Measurements from ENCODE around the gene PCDHGA1. TPM values are rescaled to one million over a fixed set of nuclear protein-coding genes. Genes with fewer than 3 reads are reported as not detected.

PCDHGA1 gene
- total RNA-seq, 2 donors from 2014 or later = 1.4 to 2.0 TPM

DNA sequence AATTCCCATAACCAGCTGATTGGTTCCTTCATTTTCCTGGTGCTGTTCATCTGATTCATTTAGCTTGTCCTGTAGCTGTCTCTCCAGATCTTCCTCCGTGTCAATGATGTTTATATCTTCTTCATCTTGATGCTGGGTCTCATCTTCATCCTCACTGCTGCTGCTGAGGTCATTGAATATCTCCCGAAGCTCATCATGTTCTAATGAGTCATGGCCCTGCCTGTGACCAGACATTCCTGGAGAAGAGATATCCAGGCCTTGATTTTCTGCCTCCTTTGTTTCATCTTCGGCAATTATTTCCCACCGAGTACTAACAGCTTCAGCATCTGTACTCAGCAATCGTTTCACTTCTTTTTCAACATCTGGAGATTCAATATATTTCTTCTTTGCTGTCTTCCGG lies 11.1 kb upstream of the PCDHGA1 start:
- Histone ChIP-seq H3K27ac (no peak overlapping the region), H3K9me3 (peaks cover 35 to 68% of the 10 kb centered on the region in 2 donors), H3K4me3 (no peak overlapping the region), H3K27me3 (no peaks in the 10 kb centered on the region), H3K4me1 (peaks cover 0 to 12% of the 10 kb centered on the region in 2 donors), H3K36me3 (peaks cover 42% of the 10 kb centered on the region)
- DNase-seq (ENCODE audit: low spot score) = no peak
- TF ChIP-seq, protein P1, sequence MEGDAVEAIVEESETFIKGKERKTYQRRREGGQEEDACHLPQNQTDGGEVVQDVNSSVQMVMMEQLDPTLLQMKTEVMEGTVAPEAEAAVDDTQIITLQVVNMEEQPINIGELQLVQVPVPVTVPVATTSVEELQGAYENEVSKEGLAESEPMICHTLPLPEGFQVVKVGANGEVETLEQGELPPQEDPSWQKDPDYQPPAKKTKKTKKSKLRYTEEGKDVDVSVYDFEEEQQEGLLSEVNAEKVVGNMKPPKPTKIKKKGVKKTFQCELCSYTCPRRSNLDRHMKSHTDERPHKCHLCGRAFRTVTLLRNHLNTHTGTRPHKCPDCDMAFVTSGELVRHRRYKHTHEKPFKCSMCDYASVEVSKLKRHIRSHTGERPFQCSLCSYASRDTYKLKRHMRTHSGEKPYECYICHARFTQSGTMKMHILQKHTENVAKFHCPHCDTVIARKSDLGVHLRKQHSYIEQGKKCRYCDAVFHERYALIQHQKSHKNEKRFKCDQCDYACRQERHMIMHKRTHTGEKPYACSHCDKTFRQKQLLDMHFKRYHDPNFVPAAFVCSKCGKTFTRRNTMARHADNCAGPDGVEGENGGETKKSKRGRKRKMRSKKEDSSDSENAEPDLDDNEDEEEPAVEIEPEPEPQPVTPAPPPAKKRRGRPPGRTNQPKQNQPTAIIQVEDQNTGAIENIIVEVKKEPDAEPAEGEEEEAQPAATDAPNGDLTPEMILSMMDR (IDR thresholded peaks at IDR 0.05) = no peak

DNA sequence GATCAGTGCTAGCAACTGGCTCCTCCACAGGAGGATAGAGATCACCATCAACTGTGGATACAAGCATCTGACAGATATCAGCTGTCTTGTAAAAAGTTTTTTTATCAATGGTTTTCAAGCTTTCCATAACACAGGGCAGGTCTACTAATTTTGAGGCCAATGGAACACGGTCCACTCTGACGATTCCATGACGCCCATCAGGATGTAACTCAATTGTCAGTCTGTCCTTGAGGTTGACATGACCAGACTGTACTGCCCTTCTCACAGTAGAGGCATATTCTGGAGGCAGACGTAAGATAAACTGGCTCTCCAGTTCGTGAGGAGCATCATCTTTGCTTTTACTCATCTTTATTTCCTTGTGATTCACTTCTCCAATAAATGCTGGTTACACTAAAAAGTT lies 10.6 kb upstream of the PCDHGA1 start:
- Histone ChIP-seq H3K36me3 (peaks cover 42% of the 10 kb centered on the region), H3K9me3 (peaks cover 35 to 63% of the 10 kb centered on the region in 2 donors), H3K27me3 (no peaks in the 10 kb centered on the region), H3K4me1 (peaks cover 0 to 12% of the 10 kb centered on the region in 2 donors), H3K4me3 (peak overlapping the region; percentile 77 to 82), H3K27ac (peak overlapping the region; percentile 96 to 99)
- DNase-seq (ENCODE audit: low spot score) = no peak
- TF ChIP-seq, protein P1 (IDR thresholded peaks at IDR 0.05) = no peak

DNA sequence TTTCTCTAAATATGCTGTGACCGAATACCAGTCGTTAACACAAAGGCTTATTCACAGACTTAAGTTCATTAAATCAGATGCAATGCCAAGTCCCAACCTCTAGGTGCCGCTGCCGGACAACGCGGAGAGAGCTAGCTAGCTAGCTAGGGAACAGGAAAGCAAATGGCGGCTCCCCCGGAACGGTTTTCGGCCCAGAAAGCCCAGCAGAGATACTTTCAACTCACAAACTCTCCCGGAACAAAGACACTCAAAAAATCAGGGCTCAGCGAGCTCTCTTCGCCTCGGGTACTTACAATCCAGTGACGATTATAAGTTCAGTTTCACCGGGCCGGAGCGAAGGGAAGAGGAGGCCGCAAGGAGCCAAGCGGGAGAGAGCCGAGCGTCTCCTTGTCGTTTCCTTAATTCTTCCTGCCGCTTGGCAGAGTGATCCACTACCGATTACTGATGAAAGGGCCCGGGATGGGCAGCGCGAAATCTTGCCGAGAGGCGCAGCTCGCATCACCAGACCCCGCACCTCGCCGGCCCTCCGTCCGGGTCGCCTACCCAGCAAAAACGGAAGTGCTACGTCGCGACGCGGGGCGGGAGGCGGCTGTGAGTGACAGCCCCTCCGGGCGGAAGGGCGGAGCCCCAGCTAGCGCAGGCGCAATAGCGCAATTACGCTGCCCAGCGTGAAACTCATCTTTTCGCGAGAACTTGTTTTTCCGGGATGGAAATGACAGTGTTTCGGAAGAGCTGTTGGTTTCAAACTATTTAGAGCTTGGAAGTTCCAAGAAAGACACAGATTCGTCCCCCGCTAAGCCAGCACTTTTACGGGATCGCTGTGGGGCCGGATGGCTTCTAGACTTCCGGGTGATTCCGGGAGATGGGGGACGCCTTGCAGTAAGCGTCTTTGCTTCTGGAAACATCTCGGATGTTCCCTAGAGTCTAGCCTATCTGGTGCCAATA lies 9.8 kb upstream of the PCDHGA1 start, which contains the start of gene TAF7:
Gene TAF7, minus strand, starts transcription at position 560 of the 945 bp plus-strand sequence. CDS start 740 bp downstream, outside the sequence.
- Histone ChIP-seq H3K36me3 (peaks cover 41% of the 10 kb centered on the region), H3K9me3 (peaks cover 35 to 55% of the 10 kb centered on the region in 2 donors), H3K4me1 (peaks cover 0 to 12% of the 10 kb centered on the region in 2 donors), H3K27ac (peak within 1 kb of the TSS; percentile 96 to 99), H3K27me3 (no peaks in the 10 kb centered on the region), H3K4me3 (peak within 1 kb of the TSS; percentile 77 to 82)
- DNase-seq (ENCODE audit: low spot score) = peak; percentile 84
- TF ChIP-seq, protein P1 (IDR thresholded peaks at IDR 0.05) = peak; percentile 64 to 90

DNA sequence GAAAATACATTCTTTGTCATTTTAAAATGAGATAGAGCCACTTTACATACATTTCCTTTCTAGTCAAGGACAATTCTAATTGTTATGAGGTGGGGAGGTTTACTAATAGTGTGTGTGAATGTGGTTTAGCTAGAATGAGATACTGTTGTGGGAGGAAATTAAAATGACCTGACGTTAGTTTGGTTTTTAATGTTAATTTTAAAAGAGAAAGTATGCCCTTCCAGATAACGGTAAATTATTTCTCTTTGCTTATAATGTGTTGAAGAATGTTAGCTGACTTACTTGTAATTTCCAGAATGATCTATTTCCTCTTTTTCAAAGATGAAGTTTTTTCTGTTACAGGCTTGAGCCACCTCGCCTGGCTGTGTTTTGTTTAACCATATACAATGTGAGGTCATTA lies 8.1 kb upstream of the PCDHGA1 start:
- peaks cover 24% of the 10 kb centered on the region for H3K36me3 ChIP-seq
- H3K9me3 ChIP-seq = peaks cover 29 to 44% of the 10 kb centered on the region in 2 donors
- H3K4me3 ChIP-seq = no peak overlapping the region
- no peaks in the 10 kb centered on the region for H3K27me3 ChIP-seq
- no peak overlapping the region for H3K27ac ChIP-seq
- peaks cover 0 to 12% of the 10 kb centered on the region in 2 donors for H3K4me1 ChIP-seq
- DNase-seq (ENCODE audit: low spot score) = no peak
- TF ChIP-seq, protein P1 (IDR thresholded peaks at IDR 0.05) = no peak

DNA sequence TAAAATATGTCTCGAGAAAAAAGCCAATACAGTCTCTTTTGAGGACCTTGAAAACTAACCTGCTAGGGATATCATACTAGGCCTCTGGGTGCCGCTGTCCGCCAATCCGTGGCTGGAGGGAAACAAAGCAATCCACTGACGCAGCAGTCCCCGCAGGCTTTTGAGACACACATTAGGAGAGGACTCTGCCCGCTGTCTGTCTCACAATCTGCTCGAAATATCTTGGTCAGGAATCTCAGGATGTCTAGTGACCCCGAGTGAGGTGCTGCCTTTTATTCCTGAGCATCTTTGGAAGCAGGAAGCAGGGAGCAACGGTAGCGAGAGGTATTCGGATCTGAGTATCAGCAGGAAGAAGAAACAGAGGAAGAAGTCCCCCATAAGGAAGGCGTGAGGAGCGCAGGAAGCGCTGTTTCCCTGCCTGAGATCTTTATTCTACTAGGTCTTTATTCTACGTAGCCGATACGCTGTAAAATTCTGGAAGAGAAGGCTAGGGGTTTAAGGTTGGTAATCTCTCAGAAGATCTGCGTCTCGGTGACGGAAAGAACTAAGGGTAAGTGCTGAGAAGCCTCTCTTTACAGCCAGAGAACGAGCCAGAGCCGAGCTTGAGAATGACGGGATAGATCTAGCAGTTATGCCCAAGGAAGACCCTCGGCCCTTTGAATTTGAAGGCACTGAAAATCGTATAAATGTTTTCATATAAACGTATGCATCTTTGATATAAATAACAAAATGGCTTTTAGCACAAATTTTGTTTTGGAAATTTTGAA lies 4.0 kb upstream of the PCDHGA1 start:
- Histone ChIP-seq H3K27ac (peak overlapping the region; percentile 75 to 87), H3K36me3 (no peaks in the 10 kb centered on the region), H3K4me3 (peak overlapping the region; percentile 46 to 51), H3K27me3 (no peaks in the 10 kb centered on the region), H3K9me3 (peaks cover 3 to 43% of the 10 kb centered on the region in 2 donors), H3K4me1 (peaks cover 0 to 3% of the 10 kb centered on the region in 2 donors)
- TF ChIP-seq, protein P1 (IDR thresholded peaks at IDR 0.05) = peak; percentile 26 to 71
- DNase-seq (ENCODE audit: low spot score) = no peak
